HG03439 (cell line): ENCODE measurements around the gene PKHD1.
A peak's percentile ranks its signal among the peaks of the same experiment; 100 is the strongest.
"Not testable (repeated sequence)": the region's sequence is repeated elsewhere in the genome, so short reads cannot be mapped to it uniquely, and the experiment has no call there.

Source experiments
- ATAC-seq: cut with Tn5 transposase; IDR thresholded peaks from one replicate; pipeline ENCODE4 v1.9.1; 2021; ENCODE audit warnings: mild to moderate bottlenecking, moderate library complexity; ENCODE audit not compliant: unreplicated experiment

PKHD1 gene

GRCh38 chr6:52000064-52000463 is 87.3 kb downstream of the PKHD1 start:
- ATAC-seq: no peak

- ATAC-seq: peak; percentile 94
Observed at GRCh38 chr6:51996296-51996947, 91.0 kb downstream of the PKHD1 start.

DNA sequence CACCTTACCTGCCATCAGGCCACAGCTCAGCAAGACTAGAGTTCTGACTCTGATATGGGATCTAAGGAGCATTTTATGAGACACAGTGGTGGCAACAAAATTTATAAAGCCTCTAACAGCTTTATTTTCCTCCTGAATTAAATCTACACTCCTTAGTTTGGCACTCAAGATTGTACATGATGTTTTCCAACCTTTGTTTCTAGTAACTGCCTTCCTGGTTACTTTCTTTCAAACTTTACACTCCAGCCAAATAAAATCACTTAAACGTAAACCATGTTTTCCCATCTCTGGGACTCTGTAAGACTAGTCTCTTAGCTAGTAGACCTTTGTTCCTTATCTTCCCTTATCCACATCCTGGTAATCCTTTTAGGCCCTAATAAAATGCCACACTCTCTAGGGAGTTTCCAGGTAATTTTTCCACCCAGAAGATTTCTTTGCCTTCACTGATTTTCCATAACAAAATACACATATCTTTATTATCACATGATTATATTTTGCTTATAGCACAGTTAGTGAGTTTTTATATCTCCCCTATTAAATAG is 92.1 kb downstream of the PKHD1 start:
- no peak for ATAC-seq

GRCh38 chr6:51992876-51993275 is 94.5 kb downstream of the PKHD1 start:
- ATAC-seq: no peak

DNA sequence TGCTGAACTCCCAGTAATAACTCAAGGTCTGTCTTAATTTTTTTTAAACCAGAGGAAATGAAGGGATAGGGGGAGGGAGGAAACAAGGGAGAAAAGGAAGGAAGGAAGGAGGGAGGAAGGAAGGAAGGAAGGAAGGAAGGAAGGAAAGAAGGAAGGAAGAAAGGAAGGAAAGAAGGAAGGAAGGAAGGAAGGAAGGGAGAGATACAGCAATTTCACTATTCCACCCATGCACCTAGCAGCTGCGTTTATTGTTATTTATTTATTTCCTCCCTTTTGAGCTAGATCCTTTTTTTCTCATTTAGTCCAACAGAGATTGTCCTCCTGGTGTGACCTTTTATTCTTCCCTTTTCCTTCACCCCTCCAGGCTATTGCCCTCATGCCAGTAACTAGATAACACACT is 97.6 kb downstream of the PKHD1 start:
- ATAC-seq: no peak

- no peak for ATAC-seq
Observed at GRCh38 chr6:51986864-51987263, 100.5 kb downstream of the PKHD1 start.

DNA sequence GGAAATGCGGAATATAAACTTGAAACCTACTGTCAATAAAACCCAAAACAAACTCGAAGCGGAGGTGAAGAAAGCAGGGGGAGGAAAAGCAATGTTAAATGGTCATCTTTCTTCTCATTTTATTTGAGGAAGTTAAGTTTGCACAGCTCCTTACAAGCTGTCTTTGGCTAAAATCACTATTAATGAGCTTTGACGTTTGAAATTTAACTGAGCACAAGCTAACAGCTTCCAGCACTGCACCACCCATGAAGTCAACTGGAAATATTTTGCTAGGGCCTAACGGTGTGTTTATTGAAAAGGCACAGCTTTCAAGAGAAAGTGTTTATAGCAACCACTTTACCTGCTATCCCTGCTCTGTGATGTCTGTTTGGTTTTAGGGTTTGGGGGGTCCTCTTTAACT is 103.8 kb downstream of the PKHD1 start:
- ATAC-seq: no peak

DNA sequence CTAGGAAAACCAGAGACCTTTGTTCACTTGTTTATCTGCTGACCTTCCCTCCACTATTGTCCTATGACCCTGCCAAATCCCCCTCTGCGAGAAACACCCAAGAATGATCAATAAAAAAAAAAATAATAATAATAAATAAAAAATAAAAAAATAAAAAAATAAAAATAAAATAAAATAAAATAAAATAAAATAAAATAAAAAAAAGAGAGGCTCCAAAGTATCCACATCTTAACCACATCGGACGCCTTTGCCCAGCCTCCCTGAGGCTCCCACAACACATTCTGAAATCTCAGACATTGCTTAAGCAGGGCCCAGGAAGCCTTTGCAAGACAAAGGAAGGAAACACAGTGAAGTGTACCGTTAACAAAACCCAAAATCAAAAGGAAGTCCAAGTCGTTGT is 104.7 kb downstream of the PKHD1 start:
- ATAC-seq: not testable (repeated sequence)

DNA sequence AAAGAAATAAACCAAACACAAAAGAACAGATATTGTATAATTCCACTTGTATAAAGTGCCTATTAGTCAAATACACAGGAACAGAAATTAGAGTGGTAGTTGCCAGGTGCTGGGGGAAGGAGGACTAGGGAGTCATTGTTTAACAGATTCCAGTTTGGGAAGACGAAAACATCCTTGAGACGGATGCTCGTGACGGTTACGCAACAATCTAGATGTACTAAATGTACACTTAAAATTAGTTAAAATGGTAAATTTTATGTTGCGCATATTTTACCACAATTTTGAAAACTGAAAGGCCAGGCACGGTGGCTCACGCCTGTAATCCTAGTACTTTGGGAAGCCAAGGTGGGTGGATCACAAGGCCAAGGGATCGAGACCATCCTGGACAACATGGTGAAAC is 111.0 kb downstream of the PKHD1 start:
- ATAC-seq: no peak

- ATAC-seq: no peak
Observed at GRCh38 chr6:51972659-51973058, 114.8 kb downstream of the PKHD1 start.

DNA sequence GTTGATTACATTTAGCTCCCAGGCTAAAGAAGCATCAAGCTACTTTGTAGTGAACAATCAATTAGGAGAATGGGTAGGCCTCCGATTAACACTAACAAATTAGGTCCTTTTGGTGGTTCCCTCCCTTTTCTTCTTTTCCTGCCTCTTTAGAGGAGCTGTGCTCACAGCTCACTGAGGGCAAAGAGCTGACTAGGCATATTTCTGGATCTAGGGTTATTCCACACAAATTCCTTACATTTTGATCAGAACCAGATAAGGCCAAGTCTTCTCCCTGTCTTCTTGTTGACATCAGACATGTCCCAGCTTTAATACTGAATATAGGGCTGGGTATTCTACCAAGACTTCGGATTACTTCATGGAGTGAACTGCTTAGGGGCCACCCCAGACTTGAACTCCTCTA is 119.1 kb downstream of the PKHD1 start:
- no peak for ATAC-seq

DNA sequence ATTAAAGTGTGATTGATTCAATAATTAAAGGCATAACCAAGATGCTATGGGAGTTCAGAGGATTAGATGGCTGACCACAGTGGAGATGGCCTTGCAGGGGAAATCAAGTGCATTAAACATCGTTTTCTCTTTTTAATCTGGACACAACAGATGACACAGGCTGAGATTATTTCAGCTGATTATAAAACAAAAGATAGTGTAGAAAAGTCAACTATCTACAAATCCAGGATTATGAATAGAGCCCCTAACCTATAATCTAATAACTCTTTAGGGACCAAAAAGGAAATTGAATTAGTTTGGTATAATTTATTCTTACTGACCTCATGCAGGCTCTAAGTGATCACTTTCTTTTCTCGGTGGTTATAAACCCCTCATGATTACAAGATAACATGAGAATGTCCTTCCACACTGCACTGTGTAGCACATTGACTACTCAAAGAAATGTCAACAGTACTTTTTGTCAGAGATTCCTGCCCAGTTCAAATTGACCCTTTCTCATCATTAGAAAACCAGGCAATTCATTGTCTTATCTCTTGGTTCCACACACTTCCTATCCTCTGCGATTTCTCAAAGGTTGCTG is 122.1 kb downstream of the PKHD1 start:
- no peak for ATAC-seq

DNA sequence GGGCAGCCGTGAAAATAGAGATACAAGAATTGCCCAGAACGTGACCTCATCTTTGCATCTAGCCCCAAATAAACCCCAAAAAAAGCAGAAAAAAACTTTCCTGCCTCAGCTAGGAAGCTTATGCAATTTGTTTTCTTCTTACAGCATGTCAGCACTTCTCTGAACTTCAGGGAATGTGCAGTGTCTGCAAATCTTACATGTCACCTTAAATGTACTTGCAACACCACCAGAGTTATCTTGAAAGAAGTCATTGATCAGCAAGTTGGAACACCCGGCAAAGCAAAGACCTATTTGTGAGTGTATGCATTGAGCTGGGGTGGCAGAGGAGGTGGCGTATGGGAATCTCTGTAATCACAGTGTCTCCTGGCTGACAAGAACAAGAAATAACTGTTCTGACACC is 123.4 kb downstream of the PKHD1 start:
- no peak for ATAC-seq

- no peak for ATAC-seq
Observed at GRCh38 chr6:51962354-51962753, 125.1 kb downstream of the PKHD1 start.

- ATAC-seq: no peak
Observed at GRCh38 chr6:51960419-51960818, 127.0 kb downstream of the PKHD1 start.

DNA sequence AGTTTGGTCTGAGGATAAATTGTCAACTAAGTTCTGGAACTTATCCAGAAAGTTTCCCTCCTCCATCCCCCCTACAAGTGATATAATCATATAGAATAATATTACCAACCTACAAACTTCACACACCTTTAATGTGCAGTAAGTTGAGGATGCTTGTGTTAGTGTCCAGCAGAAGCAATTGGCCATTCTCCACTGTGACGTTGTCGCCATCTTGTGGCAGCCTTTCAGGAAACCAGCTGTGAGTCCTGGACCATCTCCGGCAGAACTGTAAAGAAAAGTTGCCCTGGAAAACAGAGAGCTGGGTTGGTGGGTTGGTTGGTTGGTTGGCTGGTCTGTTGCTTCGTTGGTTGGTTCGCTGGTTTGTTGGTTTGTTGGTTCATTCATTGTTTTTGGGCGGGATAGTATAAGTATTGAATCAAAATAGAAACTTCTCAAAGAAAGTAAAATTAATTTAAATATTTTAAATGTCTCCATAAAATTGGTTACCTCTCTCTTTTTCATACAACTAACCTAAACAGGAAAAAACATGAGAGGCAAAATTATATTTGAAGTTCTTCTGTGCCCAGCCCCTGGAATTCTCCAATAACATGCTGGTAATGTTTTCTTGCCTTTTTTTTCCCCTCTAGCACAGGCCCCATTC is 127.5 kb downstream of the PKHD1 start:
- peak; percentile 86 for ATAC-seq

- no peak for ATAC-seq
Observed at GRCh38 chr6:51954681-51955080, 132.7 kb downstream of the PKHD1 start.

- ATAC-seq: no peak
Observed at GRCh38 chr6:51953246-51953645, 134.2 kb downstream of the PKHD1 start.

- no peak for ATAC-seq
Observed at GRCh38 chr6:51951924-51952323, 135.5 kb downstream of the PKHD1 start.

DNA sequence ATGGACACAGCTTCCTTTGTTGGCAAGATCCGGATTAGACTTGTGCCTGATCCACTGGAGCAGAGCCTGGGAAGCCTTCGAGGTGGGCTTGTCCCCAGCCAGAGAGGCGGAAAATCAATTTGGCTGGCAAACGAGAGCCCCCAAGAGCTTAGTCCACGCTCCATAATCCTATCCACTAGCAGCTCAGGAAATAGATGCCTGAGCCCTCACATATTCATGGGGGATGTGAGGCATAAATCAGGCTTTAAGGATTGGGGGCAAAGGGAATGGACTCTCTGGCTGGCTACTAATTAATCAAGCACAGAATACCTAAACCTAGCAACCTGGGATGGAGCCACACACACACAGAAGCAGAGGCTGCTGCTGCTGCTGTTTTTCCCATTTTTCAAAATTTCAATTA is 137.9 kb downstream of the PKHD1 start:
- no peak for ATAC-seq

- ATAC-seq: not testable (repeated sequence)
Observed at GRCh38 chr6:51939695-51940094, 147.7 kb downstream of the PKHD1 start.
